Fibroblast of skin of scalp (primary cell): Measurements from ENCODE around the gene KIF1B.
"Not testable (repeated sequence)": the region's sequence is repeated elsewhere in the genome, so short reads cannot be mapped to it uniquely, and the experiment has no call there.

Source experiments
- DNase-seq: peaks from one replicate; pipeline ENCODE4 v3.0.0-alpha.2; 2013

KIF1B gene

GRCh38 chr1:10192263-10192662, 18.1 kb upstream of the KIF1B start:
- no peak for DNase-seq

GRCh38 chr1:10193288-10193687, 17.1 kb upstream of the KIF1B start:
- no peak for DNase-seq

GRCh38 chr1:10195570-10195969, 14.8 kb upstream of the KIF1B start:
- peak; percentile 19 for DNase-seq

GRCh38 chr1:10196976-10197375, 13.4 kb upstream of the KIF1B start:
- no peak for DNase-seq

GRCh38 chr1:10200620-10201019, 9.8 kb upstream of the KIF1B start:
- no peak for DNase-seq

- DNase-seq = no peak
Measured at GRCh38 chr1:10204003-10204642, 6.2 kb upstream of the KIF1B start.

GRCh38 chr1:10205206-10205605, 5.2 kb upstream of the KIF1B start:
- not testable (repeated sequence) for DNase-seq

- no peak for DNase-seq
Measured at GRCh38 chr1:10207810-10208209, 2.6 kb upstream of the KIF1B start.

GRCh38 chr1:10208537-10208936, 1.8 kb upstream of the KIF1B start:
- no peak for DNase-seq

- DNase-seq = no peak
Measured at GRCh38 chr1:10209590-10209904, 823 bp upstream of the KIF1B start.

GRCh38 chr1:10210841-10211804, 753 bp downstream of the KIF1B start:
- DNase-seq = peak; percentile 88

- DNase-seq = peak; percentile 39
Measured at GRCh38 chr1:10211805-10212410, 1.5 kb downstream of the KIF1B start.

GRCh38 chr1:10212476-10212875, 2.1 kb downstream of the KIF1B start:
- DNase-seq = no peak

GRCh38 chr1:10213186-10213705, 2.9 kb downstream of the KIF1B start:
- no peak for DNase-seq

GRCh38 chr1:10216090-10216749, 5.8 kb downstream of the KIF1B start:
- DNase-seq = no peak

- peak; percentile 45 for DNase-seq
Measured at GRCh38 chr1:10217748-10218441, 7.5 kb downstream of the KIF1B start.

- DNase-seq = no peak
Measured at GRCh38 chr1:10220200-10220599, 9.8 kb downstream of the KIF1B start.

GRCh38 chr1:10220657-10221056, 10.3 kb downstream of the KIF1B start:
- DNase-seq = not testable (repeated sequence)

- DNase-seq = peak; percentile 48
Measured at GRCh38 chr1:10225573-10225972, 15.2 kb downstream of the KIF1B start.

GRCh38 chr1:10228528-10228927, 18.2 kb downstream of the KIF1B start:
- peak; percentile 8 for DNase-seq

- DNase-seq = no peak
Measured at GRCh38 chr1:10229903-10230302, 19.5 kb downstream of the KIF1B start.

GRCh38 chr1:10232163-10232562, 21.8 kb downstream of the KIF1B start:
- DNase-seq = peak; percentile 27
